ENCODE data around the gene TTC7B.

The TTC7B gene

GRCh38 chr14:90599339-90599738 lies 216.9 kb downstream of the TTC7B start:
- Histone ChIP-seq H3K27ac (no peak overlapping the region), H3K4me3 (IDR thresholded peaks at IDR 0.05; ENCODE audit: insufficient read depth, low read depth, low read length) (no peak overlapping the region), H3K79me2 (ENCODE audit: insufficient read depth, low read depth) (no peaks in the 10 kb centered on the region), H3K4me1 (ENCODE audit: low read depth, poor library complexity, severe bottlenecking) (no peaks in the 10 kb centered on the region), H3K9ac (no peak overlapping the region), H3K4me2 (no peak overlapping the region), H3K27me3 (ENCODE audit: insufficient read depth, low read depth) (no peaks in the 10 kb centered on the region), H4K20me1 (ENCODE audit: insufficient read depth) (no peaks in the 10 kb centered on the region), H3K36me3 (ENCODE audit: insufficient read depth) (no peaks in the 10 kb centered on the region), H2AFZ (ENCODE audit: low read depth) (no peak overlapping the region)
- TF ChIP-seq CTCF (conservative IDR thresholded peaks at IDR 0.05; ENCODE audit: low read depth, low read length) = no peak

- Histone ChIP-seq H3K79me2 (ENCODE audit: insufficient read depth, low read depth) (no peaks in the 10 kb centered on the region), H3K27ac (no peak overlapping the region), H3K36me3 (ENCODE audit: insufficient read depth) (no peaks in the 10 kb centered on the region), H2AFZ (ENCODE audit: low read depth) (no peak overlapping the region), H3K9ac (no peak overlapping the region), H3K4me3 (IDR thresholded peaks at IDR 0.05; ENCODE audit: insufficient read depth, low read depth, low read length) (no peak overlapping the region), H3K4me2 (no peak overlapping the region), H4K20me1 (ENCODE audit: insufficient read depth) (no peaks in the 10 kb centered on the region), H3K4me1 (ENCODE audit: low read depth, poor library complexity, severe bottlenecking) (no peaks in the 10 kb centered on the region), H3K27me3 (ENCODE audit: insufficient read depth, low read depth) (no peaks in the 10 kb centered on the region)
- TF ChIP-seq CTCF (conservative IDR thresholded peaks at IDR 0.05; ENCODE audit: low read depth, low read length) = no peak
Measured at GRCh38 chr14:90597961-90598360, 218.3 kb downstream of the TTC7B start.

DNA sequence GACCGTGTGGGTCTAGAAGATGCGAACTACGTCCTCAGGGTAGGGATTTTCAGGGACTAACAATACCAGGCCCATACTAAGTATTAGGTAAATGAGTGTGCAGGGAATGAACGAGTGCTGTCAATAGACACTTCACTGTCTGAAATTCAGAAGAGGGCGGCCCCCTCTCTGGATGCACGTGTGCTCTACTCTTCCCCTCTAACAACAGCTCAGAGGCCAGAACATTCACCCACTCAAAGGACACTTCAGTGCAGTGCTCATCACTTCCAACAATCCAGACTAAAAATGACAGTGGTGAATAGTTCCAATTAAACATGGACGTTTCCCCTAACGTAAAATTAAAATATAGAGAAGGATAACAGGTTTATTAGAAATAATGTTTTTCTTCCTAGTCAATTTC lies 219.5 kb downstream of the TTC7B start:
- no peak overlapping the region for H3K4me2 ChIP-seq
- H3K27me3 ChIP-seq (ENCODE audit: insufficient read depth, low read depth) = no peaks in the 10 kb centered on the region
- no peaks in the 10 kb centered on the region for H3K79me2 ChIP-seq (ENCODE audit: insufficient read depth, low read depth)
- no peak overlapping the region for H3K9ac ChIP-seq
- H4K20me1 ChIP-seq (ENCODE audit: insufficient read depth) = no peaks in the 10 kb centered on the region
- no peak for TF ChIP-seq CTCF (conservative IDR thresholded peaks at IDR 0.05; ENCODE audit: low read depth, low read length)
- no peak overlapping the region for H2AFZ ChIP-seq (ENCODE audit: low read depth)
- H3K27ac ChIP-seq = no peak overlapping the region
- H3K4me3 ChIP-seq (IDR thresholded peaks at IDR 0.05; ENCODE audit: insufficient read depth, low read depth, low read length) = no peak overlapping the region
- H3K36me3 ChIP-seq (ENCODE audit: insufficient read depth) = no peaks in the 10 kb centered on the region
- H3K4me1 ChIP-seq (ENCODE audit: low read depth, poor library complexity, severe bottlenecking) = no peaks in the 10 kb centered on the region

GRCh38 chr14:90593254-90594040 lies 222.8 kb downstream of the TTC7B start:
- Histone ChIP-seq H4K20me1 (ENCODE audit: insufficient read depth) (no peaks in the 10 kb centered on the region), H2AFZ (ENCODE audit: low read depth) (no peak overlapping the region), H3K79me2 (ENCODE audit: insufficient read depth, low read depth) (no peaks in the 10 kb centered on the region), H3K27me3 (ENCODE audit: insufficient read depth, low read depth) (no peaks in the 10 kb centered on the region), H3K4me2 (no peak overlapping the region), H3K4me3 (IDR thresholded peaks at IDR 0.05; ENCODE audit: insufficient read depth, low read depth, low read length) (no peak overlapping the region), H3K27ac (no peak overlapping the region), H3K36me3 (ENCODE audit: insufficient read depth) (no peaks in the 10 kb centered on the region), H3K9ac (no peak overlapping the region), H3K4me1 (ENCODE audit: low read depth, poor library complexity, severe bottlenecking) (no peaks in the 10 kb centered on the region)
- no peak for TF ChIP-seq CTCF (conservative IDR thresholded peaks at IDR 0.05; ENCODE audit: low read depth, low read length)

Measured in KMS-11 (cell line).